ENCODE results near the gene DDX23. TPM values are rescaled to one million over a fixed set of nuclear protein-coding genes. Genes with fewer than 3 reads are reported as not detected.
"Not testable (repeated sequence)": the region's sequence is repeated elsewhere in the genome, so short reads cannot be mapped to it uniquely, and the experiment has no call there.

DDX23 gene
- total RNA-seq, 1 donor: 51.9 TPM

GRCh38 chr12:48852734-48853688 lies 1.0 kb upstream of the DDX23 start:
- no peaks in the 10 kb centered on the region for H3K27me3 ChIP-seq (ENCODE audit: insufficient read depth, low read length)
- no peaks in the 10 kb centered on the region for H3K9me3 ChIP-seq (ENCODE audit: low read depth, low read length)
- H3K4me1 ChIP-seq (ENCODE audit: insufficient read depth, low read length): peaks cover 29% of the 10 kb centered on the region
- H3K4me3 ChIP-seq (ENCODE audit: low read length): peak overlapping the region; percentile 88

- H3K27me3 ChIP-seq (ENCODE audit: insufficient read depth, low read length); H3K4me3 ChIP-seq (ENCODE audit: low read length); H3K9me3 ChIP-seq (ENCODE audit: low read depth, low read length); H3K4me1 ChIP-seq (ENCODE audit: insufficient read depth, low read length): not testable (repeated sequence)
These were observed 9.9 kb downstream of the DDX23 start for GRCh38 chr12:48842021-48842420.

GRCh38 chr12:48838048-48838447 lies 13.9 kb downstream of the DDX23 start:
- H3K4me1 ChIP-seq (ENCODE audit: insufficient read depth, low read length): no peaks in the 10 kb centered on the region
- H3K27me3 ChIP-seq (ENCODE audit: insufficient read depth, low read length): no peaks in the 10 kb centered on the region
- no peaks in the 10 kb centered on the region for H3K9me3 ChIP-seq (ENCODE audit: low read depth, low read length)
- no peak overlapping the region for H3K4me3 ChIP-seq (ENCODE audit: low read length)

- Histone ChIP-seq H3K4me1 (ENCODE audit: insufficient read depth, low read length) (no peaks in the 10 kb centered on the region), H3K9me3 (ENCODE audit: low read depth, low read length) (no peaks in the 10 kb centered on the region), H3K4me3 (ENCODE audit: low read length) (no peak overlapping the region), H3K27me3 (ENCODE audit: insufficient read depth, low read length) (no peaks in the 10 kb centered on the region)
These were observed 19.5 kb downstream of the DDX23 start for GRCh38 chr12:48832321-48833060.

GRCh38 chr12:48831257-48831656 lies 20.7 kb downstream of the DDX23 start:
- Histone ChIP-seq H3K4me1 (ENCODE audit: insufficient read depth, low read length) (no peaks in the 10 kb centered on the region), H3K9me3 (ENCODE audit: low read depth, low read length) (no peaks in the 10 kb centered on the region), H3K27me3 (ENCODE audit: insufficient read depth, low read length) (no peaks in the 10 kb centered on the region), H3K4me3 (ENCODE audit: low read length) (no peak overlapping the region)

DNA sequence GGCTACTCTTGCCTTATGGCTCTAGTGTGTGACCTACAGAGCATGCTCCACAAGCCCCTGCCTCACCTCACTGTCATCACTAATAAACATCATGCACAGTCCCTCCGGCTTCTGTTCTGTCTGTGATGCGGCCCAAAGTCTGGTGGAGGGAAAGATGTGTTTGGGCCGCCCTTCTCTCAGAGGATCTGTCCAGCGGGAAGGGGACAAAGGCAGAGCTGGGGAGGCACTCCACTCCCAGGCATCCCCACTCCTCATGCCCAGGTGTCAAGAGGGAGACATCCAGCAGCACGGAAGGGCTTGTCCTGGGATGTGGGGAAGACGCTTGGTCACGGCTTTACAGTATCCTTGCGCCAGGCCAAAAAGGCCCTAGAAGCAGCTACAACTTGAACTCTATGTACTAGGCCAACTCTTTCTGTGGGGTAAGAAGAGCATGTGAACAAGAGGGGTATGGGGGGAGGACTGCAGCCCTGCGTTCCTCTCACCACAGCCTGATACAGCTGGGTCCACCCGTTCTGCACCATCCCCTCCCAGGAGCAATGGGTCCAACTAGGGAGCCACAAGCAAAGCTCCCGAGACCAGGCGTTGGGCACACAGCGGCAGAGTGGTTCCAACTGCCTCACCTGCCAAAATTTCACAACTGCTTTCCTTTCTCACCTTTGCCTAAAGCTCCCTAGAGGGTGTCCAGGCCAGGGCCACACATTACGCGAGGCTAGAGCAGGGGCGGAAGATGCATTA lies 23.0 kb downstream of the DDX23 start:
- no peaks in the 10 kb centered on the region for H3K9me3 ChIP-seq (ENCODE audit: low read depth, low read length)
- H3K27me3 ChIP-seq (ENCODE audit: insufficient read depth, low read length): no peaks in the 10 kb centered on the region
- no peaks in the 10 kb centered on the region for H3K4me1 ChIP-seq (ENCODE audit: insufficient read depth, low read length)
- no peak overlapping the region for H3K4me3 ChIP-seq (ENCODE audit: low read length)

DNA sequence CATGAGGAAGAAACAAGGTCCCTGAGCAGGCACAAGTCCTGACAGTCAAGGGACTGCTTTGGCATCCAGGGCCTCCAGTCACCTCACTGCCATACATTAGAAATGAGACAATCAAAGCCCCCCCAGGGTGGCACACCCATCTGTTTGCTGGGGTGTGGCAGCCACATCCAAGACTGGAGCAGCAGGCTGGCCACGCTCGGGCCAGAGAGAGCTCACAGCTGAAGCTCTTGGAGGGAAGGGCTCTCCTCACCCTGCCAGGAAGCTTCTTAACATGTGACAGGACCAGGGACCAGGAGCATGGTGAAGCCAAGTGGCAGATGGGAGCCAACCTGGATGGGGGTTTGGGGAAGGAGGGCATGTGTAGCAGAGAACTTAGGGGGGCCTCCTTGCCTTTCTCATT lies 23.7 kb downstream of the DDX23 start:
- Histone ChIP-seq H3K4me1 (ENCODE audit: insufficient read depth, low read length) (no peaks in the 10 kb centered on the region), H3K4me3 (ENCODE audit: low read length) (no peak overlapping the region), H3K9me3 (ENCODE audit: low read depth, low read length) (no peaks in the 10 kb centered on the region), H3K27me3 (ENCODE audit: insufficient read depth, low read length) (no peaks in the 10 kb centered on the region)

DNA sequence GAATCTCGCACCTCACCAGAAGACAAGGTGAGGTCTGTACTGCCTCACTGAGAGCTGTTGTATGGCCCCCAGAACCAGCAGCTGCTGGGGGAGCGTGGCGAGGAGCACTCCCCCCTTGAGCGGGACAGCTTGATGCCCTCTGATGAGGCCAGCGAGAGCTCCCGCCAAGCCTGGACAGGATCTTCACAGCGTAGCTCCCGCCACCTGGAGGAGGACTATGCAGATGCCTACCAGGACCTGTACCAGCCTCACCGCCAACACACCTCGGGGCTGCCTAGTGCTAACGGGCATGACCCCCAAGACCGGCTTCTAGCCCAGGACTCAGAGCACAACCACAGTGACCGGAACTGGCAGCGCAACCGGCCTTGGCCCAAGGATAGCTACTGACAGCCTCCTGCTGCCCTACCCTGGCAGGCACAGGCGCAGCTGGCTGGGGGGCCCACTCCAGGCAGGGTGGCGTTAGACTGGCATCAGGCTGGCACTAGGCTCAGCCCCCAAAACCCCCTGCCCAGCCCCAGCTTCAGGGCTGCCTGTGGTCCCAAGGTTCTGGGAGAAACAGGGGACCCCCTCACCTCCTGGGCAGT lies 24.4 kb downstream of the DDX23 start:
- Histone ChIP-seq H3K4me1 (ENCODE audit: insufficient read depth, low read length) (no peaks in the 10 kb centered on the region), H3K9me3 (ENCODE audit: low read depth, low read length) (no peaks in the 10 kb centered on the region), H3K27me3 (ENCODE audit: insufficient read depth, low read length) (no peaks in the 10 kb centered on the region), H3K4me3 (ENCODE audit: low read length) (no peak overlapping the region)

DNA sequence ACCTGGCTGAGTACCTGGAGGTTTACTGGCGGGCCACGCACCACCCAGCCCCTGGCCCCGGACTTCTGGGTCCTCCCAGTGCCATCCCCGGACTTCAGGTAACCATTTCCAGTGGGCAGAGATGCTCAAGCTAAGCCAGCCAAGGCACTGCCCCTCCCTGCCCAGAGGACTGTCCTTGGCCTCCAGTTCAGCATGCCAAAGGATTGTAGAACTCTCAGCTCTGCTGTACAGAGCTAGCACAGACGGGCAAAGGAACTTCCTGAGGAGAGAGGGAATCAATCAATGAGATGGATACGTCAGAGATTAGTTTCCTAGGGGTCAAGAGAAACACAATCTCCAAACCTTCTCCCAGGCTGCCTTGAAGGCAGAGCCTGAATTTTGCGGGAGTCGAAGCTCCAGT lies 24.9 kb downstream of the DDX23 start:
- Histone ChIP-seq H3K9me3 (ENCODE audit: low read depth, low read length) (no peaks in the 10 kb centered on the region), H3K4me1 (ENCODE audit: insufficient read depth, low read length) (no peaks in the 10 kb centered on the region), H3K4me3 (ENCODE audit: low read length) (no peak overlapping the region), H3K27me3 (ENCODE audit: insufficient read depth, low read length) (no peaks in the 10 kb centered on the region)

GRCh38 chr12:48826209-48826855 lies 25.6 kb downstream of the DDX23 start:
- H3K4me3 ChIP-seq (ENCODE audit: low read length): no peak overlapping the region
- H3K4me1 ChIP-seq (ENCODE audit: insufficient read depth, low read length): no peaks in the 10 kb centered on the region
- no peaks in the 10 kb centered on the region for H3K27me3 ChIP-seq (ENCODE audit: insufficient read depth, low read length)
- H3K9me3 ChIP-seq (ENCODE audit: low read depth, low read length): no peaks in the 10 kb centered on the region

DNA sequence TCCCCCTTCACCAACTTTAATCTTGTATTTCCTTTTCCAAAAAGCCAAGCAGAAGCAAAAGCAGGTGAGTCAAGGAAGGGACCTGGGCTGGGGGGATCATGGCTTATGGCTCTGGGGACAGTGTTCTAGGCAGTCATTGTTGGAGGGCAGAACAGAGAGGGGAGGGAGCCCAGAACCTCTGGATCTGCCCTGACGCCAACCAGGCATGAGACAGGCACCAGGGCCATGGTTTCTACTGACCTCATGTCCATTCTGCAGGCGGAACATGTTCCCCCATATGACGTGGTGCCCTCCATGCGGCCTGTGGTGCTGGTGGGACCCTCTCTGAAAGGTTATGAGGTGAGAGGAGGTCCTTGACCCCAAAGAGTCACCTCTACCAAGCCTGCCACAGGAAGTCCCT lies 27.1 kb downstream of the DDX23 start:
- Histone ChIP-seq H3K4me3 (ENCODE audit: low read length) (no peak overlapping the region), H3K4me1 (ENCODE audit: insufficient read depth, low read length) (no peaks in the 10 kb centered on the region), H3K9me3 (ENCODE audit: low read depth, low read length) (no peaks in the 10 kb centered on the region), H3K27me3 (ENCODE audit: insufficient read depth, low read length) (no peaks in the 10 kb centered on the region)

DNA sequence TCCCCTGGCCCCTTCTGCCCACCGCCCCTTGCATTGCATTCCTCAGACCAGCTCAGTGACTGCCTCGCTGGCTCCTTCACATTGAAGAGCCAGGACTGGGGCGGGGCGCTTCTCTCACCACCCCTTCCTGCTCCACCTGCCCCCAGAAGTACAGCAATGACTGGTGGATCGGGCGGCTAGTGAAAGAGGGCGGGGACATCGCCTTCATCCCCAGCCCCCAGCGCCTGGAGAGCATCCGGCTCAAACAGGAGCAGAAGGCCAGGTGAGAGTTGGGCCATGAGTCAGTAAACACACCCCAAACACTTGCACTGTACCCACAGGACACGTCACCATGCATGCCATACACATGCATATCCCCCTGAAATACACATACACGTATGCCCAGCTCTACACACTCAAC lies 27.9 kb downstream of the DDX23 start:
- H3K4me1 ChIP-seq (ENCODE audit: insufficient read depth, low read length): no peaks in the 10 kb centered on the region
- H3K27me3 ChIP-seq (ENCODE audit: insufficient read depth, low read length): peaks cover 3% of the 10 kb centered on the region
- no peaks in the 10 kb centered on the region for H3K9me3 ChIP-seq (ENCODE audit: low read depth, low read length)
- no peak overlapping the region for H3K4me3 ChIP-seq (ENCODE audit: low read length)

DNA sequence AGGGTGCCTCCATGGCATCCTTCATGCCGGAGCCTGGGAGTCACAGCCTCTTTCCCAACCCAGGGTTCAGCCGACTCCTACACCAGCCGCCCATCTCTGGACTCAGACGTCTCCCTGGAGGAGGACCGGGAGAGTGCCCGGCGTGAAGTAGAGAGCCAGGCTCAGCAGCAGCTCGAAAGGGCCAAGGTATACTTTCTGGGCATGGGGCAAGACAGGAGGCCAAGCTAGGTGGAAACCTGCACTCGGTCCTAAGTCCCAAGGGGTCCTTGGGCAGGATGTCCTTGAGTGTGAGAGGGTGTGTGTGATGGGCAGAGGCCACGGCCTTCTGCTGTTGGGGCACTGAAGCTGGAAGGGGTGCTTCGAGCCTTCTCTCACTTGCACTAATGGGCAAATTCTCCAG lies 28.7 kb downstream of the DDX23 start:
- no peaks in the 10 kb centered on the region for H3K9me3 ChIP-seq (ENCODE audit: low read depth, low read length)
- H3K27me3 ChIP-seq (ENCODE audit: insufficient read depth, low read length): peaks cover 5% of the 10 kb centered on the region
- no peak overlapping the region for H3K4me3 ChIP-seq (ENCODE audit: low read length)
- no peaks in the 10 kb centered on the region for H3K4me1 ChIP-seq (ENCODE audit: insufficient read depth, low read length)

GRCh38 chr12:48822711-48823110 lies 29.3 kb downstream of the DDX23 start:
- H3K9me3 ChIP-seq (ENCODE audit: low read depth, low read length): no peaks in the 10 kb centered on the region
- peaks cover 9% of the 10 kb centered on the region for H3K27me3 ChIP-seq (ENCODE audit: insufficient read depth, low read length)
- H3K4me1 ChIP-seq (ENCODE audit: insufficient read depth, low read length): peaks cover 4% of the 10 kb centered on the region
- H3K4me3 ChIP-seq (ENCODE audit: low read length): no peak overlapping the region

All from mononuclear cell (primary cell).